H1 (cell line): ENCODE measurements around the gene LHFPL6. TPM values are rescaled to one million over a fixed set of nuclear protein-coding genes. Genes with fewer than 3 reads are reported as not detected.

ENCODE experiments used
- TAF7 ChIP-seq: optimal IDR thresholded peaks from 2 replicates; pipeline ENCODE3; 2011; ENCODE audit warnings: low read depth, mild to moderate bottlenecking, inconsistent platforms, low read length, moderate library complexity, borderline replicate concordance
- polyA plus RNA-seq, 7 experiments: library from polyadenylated mRNA; depleted of rRNA in 3 of 7; stranded (reverse) in 5 of 7; unstranded in 2 of 7; fragments of >200 nt in 5 of 7; fragments of 200-250 nt in 2 of 7; gene quantifications; 1 replicate in 5 of 7; 2 replicates in 1 of 7; 4 replicates in 1 of 7; pipeline versions ENCODE4 v1.2.1 to v1.2.3, GENCODE V29; 2011 to 2013; ENCODE audit warnings: missing spikeins in 2 of 7, mixed read lengths in 2 of 7
- total RNA-seq: library from RNA; stranded (reverse); fragmentation: NEBNext Ultra II Directional; extraction: Animal tissue kit (Norgen Biotek cat#: 25700); gene quantifications from 2 replicates; pipeline ENCODE4 v1.2.1, GENCODE V29; 2021

The LHFPL6 gene
- total and polyA plus RNA-seq, 2 of the 8 experiments (the other 6 are each of a cell fraction or from before 2014, with no cell fraction given), result 7.6 to 17.0 TPM

- TF ChIP-seq TAF7, result no peak
Measured at GRCh38 chr13:39353988-39354387, 249.0 kb downstream of the LHFPL6 start (continued).
